Lower leg skin (tissue), 3 donors: ENCODE data around the gene PIAS4.

Experiments used
- CTCF ChIP-seq, 3 donors: fragments of 450-650 bp; IDR thresholded peaks; one replicate each; pipeline ENCODE4 v1.5.1; 2016; ENCODE audit warnings: antibody characterized with exemption in 3 of 3, mild to moderate bottlenecking in 3 of 3, moderate library complexity in 2 of 3
- POLR2A ChIP-seq, 2 donors: fragments of 450-650 bp; IDR thresholded peaks; one replicate each; pipeline ENCODE4 v1.6.1; 2016 to 2017; ENCODE audit warnings: antibody characterized with exemption in 2 of 2, mild to moderate bottlenecking in 1 of 2, moderate library complexity in 1 of 2

DNA sequence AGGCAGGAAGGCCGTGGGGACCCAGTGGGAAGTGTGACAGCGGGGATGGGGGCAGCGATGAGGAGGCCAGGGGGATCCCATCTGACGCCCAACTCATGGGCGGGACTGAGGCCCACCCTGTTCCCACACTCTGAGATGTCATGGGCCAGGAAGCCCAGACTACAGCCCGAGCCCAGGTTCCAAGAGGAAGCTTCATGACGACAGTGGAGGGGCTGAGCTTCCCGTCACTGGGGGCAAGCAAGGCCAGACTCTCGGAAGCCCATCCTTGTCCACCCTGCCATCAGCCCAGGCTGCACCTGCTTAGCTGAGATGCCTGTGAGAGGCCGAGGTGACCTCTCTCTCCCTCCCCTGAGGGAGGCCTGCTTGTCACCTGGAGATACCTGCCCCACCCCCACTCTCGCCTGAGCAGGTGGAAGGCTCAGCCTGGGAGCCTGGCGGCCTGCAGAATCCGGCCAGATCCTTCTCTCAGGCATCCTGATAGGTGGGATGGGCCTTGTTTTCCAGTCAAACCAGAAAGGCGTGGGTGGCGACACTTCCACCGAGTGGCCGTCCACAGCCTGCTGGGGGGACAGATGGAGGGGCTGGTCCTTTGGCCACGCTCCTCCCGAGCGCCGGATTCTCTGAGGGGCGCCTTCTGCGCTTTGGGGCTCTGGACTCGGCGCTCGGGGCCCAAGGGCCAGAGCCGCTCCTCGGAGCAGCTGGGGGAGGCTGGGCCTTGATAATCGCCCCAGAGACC, 54.3 kb downstream of the PIAS4 start:
- TF ChIP-seq POLR2A (IDR thresholded peaks at IDR 0.05) (no peak), CTCF (IDR thresholded peaks at IDR 0.05) (no peak)
